PC-3 (cell line): ENCODE measurements around the gene AQP2. TPM values are rescaled to one million over a fixed set of nuclear protein-coding genes. Genes with fewer than 3 reads are reported as not detected.

Source experiments
- ATAC-seq: fragments of 200-7000 bp; cut with Tn5 transposase; 2 replicates; pipeline ENCODE4 v1.9.1; 2020; ENCODE audit warnings: mild to moderate bottlenecking, moderate library complexity
- BruUV-seq: library from RNA; stranded (reverse); fragments of 400-500 nt; replicated peaks from 2 replicates; lab custom pipeline; 2021; lab: Mats Ljungman, UMichigan
- CTCF ChIA-PET: fragments of 300-600 bp; sonication (Branson Sonifier 250); formaldehyde crosslinking; loops from one replicate; lab custom pipeline; 2022; ENCODE audit warnings: antibody characterized with exemption; lab: Charles Lee
- POLR2A ChIA-PET: fragments of 300-600 bp; sonication (Branson Sonifier 250); formaldehyde crosslinking; loops from one replicate; lab custom pipeline; 2022; ENCODE audit warnings: antibody characterized with exemption; ENCODE audit not compliant: unreplicated experiment; lab: Charles Lee
- DNase-seq: peaks from one replicate; pipeline ENCODE4 v3.0.0-alpha.2; 2015
- H2AFZ ChIP-seq: fragments of 300-600 bp; sonication (generic); 2 replicates; pipeline ENCODE4 v1.6.0; 2016; ENCODE audit warnings: antibody characterized with exemption, low read length
- H3F3A ChIP-seq: fragments of 300-600 bp; sonication (generic); one replicate; pipeline ENCODE4 v1.6.0; 2017; ENCODE audit warnings: antibody characterized with exemption, low read length, control low read depth, mild to moderate bottlenecking; ENCODE audit not compliant: unreplicated experiment
- H3K27ac ChIP-seq: fragments of 300-600 bp; sonication (generic); 2 replicates; pipeline ENCODE4 v1.5.1; 2016; ENCODE audit warnings: mild to moderate bottlenecking, low read length
- H3K27me3 ChIP-seq: fragments of 300-600 bp; sonication (generic); 2 replicates; pipeline ENCODE4 v1.6.1; 2016; ENCODE audit warnings: low read length, mixed read lengths
- H3K36me3 ChIP-seq: fragments of 300-600 bp; sonication (generic); 2 replicates; pipeline ENCODE4 v1.6.1; 2016; ENCODE audit warnings: low read depth, mixed run types, low read length, mixed read lengths
- H3K4me1 ChIP-seq: fragments of 300-600 bp; sonication (generic); 2 replicates; pipeline ENCODE4 v1.5.1; 2016; ENCODE audit warnings: low read length; ENCODE audit not compliant: insufficient read depth
- H3K4me2 ChIP-seq: fragments of 300-600 bp; sonication (generic); 2 replicates; pipeline ENCODE4 v1.6.0; 2016; ENCODE audit warnings: low read length
- H3K4me3 ChIP-seq: fragments of 300-600 bp; sonication (generic); 2 replicates; pipeline ENCODE4 v1.5.1; 2016; ENCODE audit warnings: mild to moderate bottlenecking, low read length, mixed read lengths
- H3K79me2 ChIP-seq: fragments of 300-600 bp; sonication (generic); 2 replicates; pipeline ENCODE4 v1.6.1; 2017; ENCODE audit warnings: low read length, mixed read lengths
- H3K9ac ChIP-seq: fragments of 300-600 bp; sonication (generic); 2 replicates; pipeline ENCODE4 v1.6.0; 2016; ENCODE audit warnings: mild to moderate bottlenecking, low read length
- H3K9me2 ChIP-seq: fragments of 300-600 bp; sonication (generic); replicated peaks from 2 replicates; pipeline ENCODE4 v1.6.1; 2016; ENCODE audit warnings: mixed run types, low read length, mixed read lengths
- H3K9me3 ChIP-seq: fragments of 300-600 bp; sonication (generic); 2 replicates; pipeline ENCODE4 v1.6.1; 2016; ENCODE audit warnings: low read length, mixed read lengths
- H4K20me1 ChIP-seq: fragments of 300-600 bp; sonication (generic); 2 replicates; pipeline ENCODE4 v1.6.1; 2016; ENCODE audit warnings: low read length, mixed read lengths
- CTCF ChIP-seq: fragments of 300-600 bp; sonication (generic); conservative IDR thresholded peaks from 2 replicates; pipeline ENCODE4 v1.5.1; 2017; ENCODE audit warnings: antibody characterized with exemption, low read depth, mild to moderate bottlenecking, low read length
- EZH2 ChIP-seq: fragments of 300-600 bp; sonication (generic); IDR thresholded peaks from one replicate; pipeline ENCODE4 v1.6.1; 2017; ENCODE audit warnings: antibody characterized with exemption, mild to moderate bottlenecking, low read length; ENCODE audit not compliant: unreplicated experiment
- EZH2phosphoT487 ChIP-seq: fragments of 300-600 bp; sonication (generic); IDR thresholded peaks from 2 replicates; pipeline ENCODE4 v1.6.1; 2018; ENCODE audit warnings: mild to moderate bottlenecking, antibody characterized with exemption, low read length, borderline replicate concordance
- intact Hi-C: fragments of 100-400 bp; cut with micrococcal nuclease; formaldehyde crosslinking; loops from 2 replicates; pipeline ENCODE4 v1.9.0; 2023
- total RNA-seq: library from RNA; depleted of rRNA; stranded (reverse); fragments of >200 nt; gene quantifications from 2 replicates; pipeline ENCODE4 v1.2.3, GENCODE V29; 2014

Gene AQP2
- total RNA-seq, 1 experiment from 2014 or later, result not detected

- Histone ChIP-seq H3F3A (no peaks in the 10 kb centered on the region), H3K4me2 (no peak overlapping the region), H3K9ac (no peak overlapping the region), H3K4me3 (no peak overlapping the region), H3K27me3 (no peaks in the 10 kb centered on the region), H3K36me3 (no peaks in the 10 kb centered on the region), H2AFZ (no peak overlapping the region), H3K27ac (no peak overlapping the region), H3K9me2 (no peaks in the 10 kb centered on the region), H3K79me2 (no peaks in the 10 kb centered on the region), H3K4me1 (peaks cover 2% of the 10 kb centered on the region; the same call in 1 of the 2 replicates), H4K20me1 (no peaks in the 10 kb centered on the region), H3K9me3 (no peaks in the 10 kb centered on the region)
- intact Hi-C loops, result no loop called here
- POLR2A ChIA-PET, result no interaction called here
- CTCF ChIA-PET, result no interaction called here
- no peak for TF ChIP-seq EZH2
- no peak for TF ChIP-seq CTCF
- no peak for TF ChIP-seq EZH2phosphoT487
- BruUV-seq, result no TSS peak
- DNase-seq (no peak), ATAC-seq (no peak)
Observed at GRCh38 chr12:49972129-49972528, 21.6 kb downstream of the AQP2 start.

- no peak for DNase-seq
- POLR2A ChIA-PET, result no interaction called here
- intact Hi-C loops, result no loop called here
- CTCF ChIA-PET, result no interaction called here
- no peak within 1 kb of the TSS for H3K27ac ChIP-seq
- no peaks in the 10 kb centered on the region for H3K9me2 ChIP-seq
- BruUV-seq, result no TSS peak
- H3K4me2 ChIP-seq, result no peak within 1 kb of the TSS
- no peaks in the 10 kb centered on the region for H3F3A ChIP-seq
- no peaks in the 10 kb centered on the region for H3K4me1 ChIP-seq
- H3K79me2 ChIP-seq, result no peaks in the 10 kb centered on the region
- H3K9me3 ChIP-seq, result no peaks in the 10 kb centered on the region
- no peaks in the 10 kb centered on the region for H4K20me1 ChIP-seq
- H3K36me3 ChIP-seq, result no peaks in the 10 kb centered on the region
- ATAC-seq, result no peak
- no peak within 1 kb of the TSS for H2AFZ ChIP-seq
- H3K4me3 ChIP-seq, result no peak within 1 kb of the TSS
- no peaks in the 10 kb centered on the region for H3K27me3 ChIP-seq
- no peak for TF ChIP-seq EZH2phosphoT487
- no peak for TF ChIP-seq EZH2
- no peak for TF ChIP-seq CTCF
- H3K9ac ChIP-seq, result no peak within 1 kb of the TSS
Observed at GRCh38 chr12:49972641-49973360, 22.3 kb downstream of the AQP2 start, which contains the start of gene AQP6. AQP6 (plus strand) TSS chr12:49972947; CDS start chr12:49973174, 227 bp downstream.

- H3K4me1 ChIP-seq, result no peaks in the 10 kb centered on the region
- no peak overlapping the region for H2AFZ ChIP-seq
- ChIA-PET CTCF (no interaction called here), POLR2A (no interaction called here)
- H3K9ac ChIP-seq, result no peak overlapping the region
- no peaks in the 10 kb centered on the region for H3K9me2 ChIP-seq
- no peaks in the 10 kb centered on the region for H3F3A ChIP-seq
- intact Hi-C loops, result no loop called here
- H3K27ac ChIP-seq, result no peak overlapping the region
- TF ChIP-seq EZH2phosphoT487, result no peak
- no peak for TF ChIP-seq EZH2
- no peak for TF ChIP-seq CTCF
- no TSS peak for BruUV-seq
- no peaks in the 10 kb centered on the region for H3K27me3 ChIP-seq
- DNase-seq, result no peak
- no peaks in the 10 kb centered on the region for H3K36me3 ChIP-seq
- ATAC-seq, result no peak
- H3K79me2 ChIP-seq, result no peaks in the 10 kb centered on the region
- H3K9me3 ChIP-seq, result no peaks in the 10 kb centered on the region
- no peak overlapping the region for H3K4me3 ChIP-seq
- H3K4me2 ChIP-seq, result no peak overlapping the region
- no peaks in the 10 kb centered on the region for H4K20me1 ChIP-seq
Observed at GRCh38 chr12:49973361-49973830, 22.9 kb downstream of the AQP2 start.
